Gastrocnemius medialis (tissue), 4 donors: Measurements from ENCODE around the gene GIMAP6. TPM values are rescaled to one million over a fixed set of nuclear protein-coding genes. Genes with fewer than 3 reads are reported as not detected.

ENCODE experiments used
- ATAC-seq, 2 donors: fragments of 150-250 bp; one replicate each; pipeline ENCODE4 v1.9.1; 2016
- DNase-seq, 2 donors: peaks; one replicate each; pipeline ENCODE4 v3.0.0-alpha.2; 2019
- H3K27ac ChIP-seq, 4 donors: fragments of 200-600 bp; sonication (generic); 1 replicate in 1 of 4; 2 replicates in 3 of 4; pipeline ENCODE4 v1.5.1; 2016 to 2018; ENCODE audit warnings: mild to moderate bottlenecking in 2 of 4, moderate library complexity in 1 of 4
- H3K27me3 ChIP-seq, 3 donors: fragments of 200-600 bp; sonication (generic) in 2 of 3; 1 replicate in 1 of 3; 2 replicates in 2 of 3; pipeline versions ENCODE4 v1.5.1 to v1.6.0; 2016 to 2019; ENCODE audit warnings: mild to moderate bottlenecking in 1 of 3, moderate library complexity in 1 of 3
- H3K36me3 ChIP-seq, 2 donors: fragments of 200-600 bp; sonication (generic) in 1 of 2; one replicate each; pipeline ENCODE4 v1.5.1; 2017 to 2018
- H3K4me1 ChIP-seq, 2 donors: fragments of 200-600 bp; sonication (generic) in 1 of 2; one replicate each; pipeline ENCODE4 v1.5.1; 2016 to 2017; ENCODE audit warnings: mild to moderate bottlenecking in 2 of 2
- H3K4me3 ChIP-seq, 4 donors: fragments of 200-600 bp; sonication (generic) in 3 of 4; 1 replicate in 1 of 4; 2 replicates in 3 of 4; pipeline ENCODE4 v1.5.1; 2016 to 2019; ENCODE audit warnings: mild to moderate bottlenecking in 2 of 4
- H3K9me3 ChIP-seq, 3 donors: fragments of 200-600 bp; sonication (generic) in 2 of 3; 1 replicate in 1 of 3; 2 replicates in 2 of 3; pipeline ENCODE4 v1.5.1; 2016 to 2019
- CTCF ChIP-seq, 5 experiments: fragments of 450-650 bp in 3 of 5; fragments of 200-600 bp in 2 of 5; sonication (generic) in 2 of 5; IDR thresholded peaks in 4 of 5; conservative IDR thresholded peaks in 1 of 5; 1 replicate in 4 of 5; 2 replicates in 1 of 5; pipeline ENCODE4 v1.5.1; 2016 to 2019; ENCODE audit warnings: antibody characterized with exemption in 5 of 5, mild to moderate bottlenecking in 3 of 5, moderate library complexity in 3 of 5
- POLR2A ChIP-seq, 2 donors: fragments of 450-650 bp; IDR thresholded peaks; one replicate each; pipeline ENCODE4 v1.6.1; 2017; ENCODE audit warnings: antibody characterized with exemption in 2 of 2, mild to moderate bottlenecking in 2 of 2, moderate library complexity in 2 of 2
- in situ Hi-C, 4 donors: fragments of 200-750 bp; cut with MboI; loops; one replicate each; pipeline versions ENCODE4 v1.15.0 to v1.8.0; 2017; ENCODE audit warnings: low sequenced_read_pairs in 4 of 4
- intact Hi-C: fragments of 100-400 bp; cut with DNase I; formaldehyde crosslinking; loops from one replicate; pipeline ENCODE4 v1.15.1; 2023; ENCODE audit warnings: low total_unique reads
- total RNA-seq, 4 donors: library from RNA; depleted of rRNA; stranded (reverse); fragments of >200 nt; gene quantifications; one replicate each; pipeline versions ENCODE4 v1.1.0 to v1.2.3, GENCODE V29; 2016

The GIMAP6 gene
- total RNA-seq, 4 donors from 2014 or later: 8.5 to 27.8 (median 12.4) TPM

- in situ Hi-C loops (no loop called here), intact Hi-C loops (loop anchor here (2.0 kb wide), 1 partner anchor 46 kb away; no protein-coding TSS in a partner anchor)
- H3K27ac ChIP-seq: no peak overlapping the region
- H3K4me1 ChIP-seq: no peaks in the 10 kb centered on the region
- H3K27me3 ChIP-seq: no peaks in the 10 kb centered on the region
- no peaks in the 10 kb centered on the region for H3K36me3 ChIP-seq
- DNase-seq: no peak
- H3K9me3 ChIP-seq: no peaks in the 10 kb centered on the region
- no peak overlapping the region for H3K4me3 ChIP-seq
- ATAC-seq: no peak
- TF ChIP-seq POLR2A (IDR thresholded peaks at IDR 0.05): no peak
- TF ChIP-seq CTCF (IDR thresholded peaks at IDR 0.05 in 4 of 5, conservative IDR thresholded peaks at IDR 0.05 in 1 of 5): no peak
These were observed 22.5 kb upstream of the GIMAP6 start for GRCh38 chr7:150654692-150655091.

GRCh38 chr7:150649080-150649385 is 16.8 kb upstream of the GIMAP6 start:
- H3K4me1 ChIP-seq: no peaks in the 10 kb centered on the region
- H3K27me3 ChIP-seq: no peaks in the 10 kb centered on the region
- TF ChIP-seq CTCF (IDR thresholded peaks at IDR 0.05 in 4 of 5, conservative IDR thresholded peaks at IDR 0.05 in 1 of 5) (no peak), POLR2A (IDR thresholded peaks at IDR 0.05) (no peak)
- no peaks in the 10 kb centered on the region for H3K9me3 ChIP-seq
- DNase-seq: no peak
- ATAC-seq: no peak
- no peak overlapping the region for H3K27ac ChIP-seq
- intact Hi-C loops: no loop called here
- in situ Hi-C loops: no loop called here
- H3K36me3 ChIP-seq: no peaks in the 10 kb centered on the region
- H3K4me3 ChIP-seq: no peak overlapping the region

- H3K36me3 ChIP-seq: no peaks in the 10 kb centered on the region
- in situ Hi-C loops (no loop called here), intact Hi-C loops (no loop called here)
- no peak overlapping the region for H3K4me3 ChIP-seq
- TF ChIP-seq CTCF (IDR thresholded peaks at IDR 0.05 in 4 of 5, conservative IDR thresholded peaks at IDR 0.05 in 1 of 5): no peak
- no peak for TF ChIP-seq POLR2A (IDR thresholded peaks at IDR 0.05)
- no peaks in the 10 kb centered on the region for H3K9me3 ChIP-seq
- no peaks in the 10 kb centered on the region for H3K4me1 ChIP-seq
- no peak for ATAC-seq
- H3K27ac ChIP-seq: no peak overlapping the region
- DNase-seq: no peak
- H3K27me3 ChIP-seq: no peaks in the 10 kb centered on the region
These were observed 16.3 kb upstream of the GIMAP6 start for GRCh38 chr7:150648353-150649079.

- H3K4me1 ChIP-seq: no peaks in the 10 kb centered on the region
- intact Hi-C loops (no loop called here), in situ Hi-C loops (no loop called here)
- no peak overlapping the region for H3K27ac ChIP-seq
- H3K9me3 ChIP-seq: no peaks in the 10 kb centered on the region
- TF ChIP-seq POLR2A (IDR thresholded peaks at IDR 0.05) (no peak), CTCF (IDR thresholded peaks at IDR 0.05 in 4 of 5, conservative IDR thresholded peaks at IDR 0.05 in 1 of 5) (no peak)
- ATAC-seq (no peak), DNase-seq (no peak)
- no peak overlapping the region for H3K4me3 ChIP-seq
- H3K36me3 ChIP-seq: no peaks in the 10 kb centered on the region
- H3K27me3 ChIP-seq: no peaks in the 10 kb centered on the region
These were observed 13.3 kb upstream of the GIMAP6 start for GRCh38 chr7:150645259-150646020.
